NCI-H2196 (cell line): Measurements from ENCODE around the gene METAP2.

ENCODE experiments used
- DNase-seq: peaks from one replicate; lab custom pipeline; 2025; ENCODE audit not compliant: unreplicated experiment; lab: John Stamatoyannopoulos, UW

The METAP2 gene

GRCh38 chr12:95509300-95509699 lies 35.3 kb downstream of the METAP2 start:
- no peak for DNase-seq

GRCh38 chr12:95511977-95512376 lies 38.0 kb downstream of the METAP2 start:
- DNase-seq = no peak

- DNase-seq = no peak
Measured at GRCh38 chr12:95513599-95513998, 39.6 kb downstream of the METAP2 start.

GRCh38 chr12:95515197-95515596 lies 41.2 kb downstream of the METAP2 start:
- no peak for DNase-seq

DNA sequence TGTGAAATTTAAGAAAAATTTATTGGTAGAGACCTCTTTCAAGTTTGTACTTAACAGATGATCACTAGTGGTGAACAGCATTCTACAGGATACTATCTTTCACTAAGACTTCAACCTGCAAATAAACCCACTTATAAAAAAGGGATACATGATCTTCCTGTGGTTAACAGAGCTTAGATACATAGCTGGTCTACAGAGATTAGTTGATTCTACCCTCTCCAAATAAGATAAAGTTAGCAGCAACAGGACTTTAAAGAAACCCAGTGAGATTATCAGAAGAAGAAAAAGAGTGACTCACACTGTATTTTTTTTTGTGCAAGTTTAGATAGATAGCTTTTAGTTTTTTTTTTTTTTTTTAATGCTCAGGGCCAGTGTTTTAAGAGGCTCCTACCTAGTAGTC lies 42.8 kb downstream of the METAP2 start:
- DNase-seq = no peak

DNA sequence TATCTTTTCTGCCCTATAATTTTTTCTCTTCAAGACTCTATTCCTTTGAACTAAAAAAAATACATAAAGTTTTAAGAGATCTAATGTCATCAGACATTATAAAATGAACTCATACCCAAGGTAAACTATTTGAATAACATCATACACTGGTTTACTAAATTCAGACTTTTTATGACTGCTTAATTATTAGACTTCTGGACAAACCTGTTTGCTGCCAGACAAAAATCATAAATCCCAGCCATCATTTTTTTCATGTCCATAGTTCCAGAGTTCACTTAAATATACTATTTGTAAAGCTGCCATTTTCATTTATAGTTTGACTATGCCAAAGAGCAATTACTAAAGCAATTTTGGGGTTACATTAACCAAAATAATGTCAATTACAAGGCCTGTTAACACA lies 43.3 kb downstream of the METAP2 start:
- DNase-seq = no peak

DNA sequence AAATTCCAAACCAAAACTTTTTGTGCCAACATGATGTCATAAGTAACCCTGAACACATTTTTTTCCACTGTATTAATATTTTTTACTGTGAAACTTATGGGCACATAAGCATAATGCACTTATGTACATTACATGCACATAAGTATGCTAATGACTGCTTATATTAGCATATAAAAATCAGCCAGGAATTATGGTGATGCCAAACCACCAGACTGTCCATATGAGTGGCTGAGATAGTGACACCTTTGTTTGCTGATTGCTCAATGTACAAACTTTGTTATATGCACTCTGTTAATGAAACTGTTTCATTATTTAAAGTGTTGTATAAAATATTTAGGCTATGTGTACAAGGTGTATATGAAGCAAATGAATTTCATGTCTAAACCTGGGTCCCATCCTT lies 45.0 kb downstream of the METAP2 start:
- no peak for DNase-seq

DNA sequence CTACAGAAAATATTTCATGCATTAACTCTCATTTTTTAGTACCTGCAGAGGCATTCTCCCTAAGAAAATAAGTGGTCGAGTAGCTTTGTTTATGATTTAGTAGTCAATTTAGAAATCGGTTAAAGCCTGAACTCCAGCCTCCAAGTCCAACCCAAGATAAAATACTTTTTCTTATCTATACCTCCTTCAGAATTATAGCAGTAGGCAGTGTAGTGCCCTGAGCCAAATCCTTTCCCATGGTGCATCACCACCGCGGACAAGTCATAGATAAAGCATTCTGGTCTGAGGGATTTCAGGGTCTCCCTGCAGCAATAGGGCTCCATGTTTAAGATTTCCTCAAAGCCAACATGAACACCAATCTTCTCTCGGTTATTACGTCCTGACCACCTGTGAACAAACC lies 46.9 kb downstream of the METAP2 start:
- no peak for DNase-seq

- DNase-seq = no peak
Measured at GRCh38 chr12:95522692-95523091, 48.7 kb downstream of the METAP2 start.

DNA sequence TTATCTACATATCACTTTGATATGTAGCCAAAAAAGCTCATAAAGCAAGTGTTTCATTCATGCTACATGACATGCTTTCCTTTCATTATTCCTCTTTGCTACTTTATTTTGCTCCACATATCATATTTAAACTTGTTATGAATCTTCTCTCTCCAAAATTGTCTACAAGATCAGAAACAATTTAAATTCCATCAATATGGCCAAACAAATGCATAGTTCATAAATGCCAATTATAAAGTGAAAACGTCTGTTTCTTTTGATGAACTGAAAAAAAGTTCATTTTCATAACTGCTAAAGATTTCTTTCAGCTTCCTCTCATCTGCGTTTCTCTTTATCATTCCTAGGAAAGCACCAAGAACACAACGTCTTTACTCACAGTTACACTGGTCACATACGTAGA lies 54.5 kb downstream of the METAP2 start:
- DNase-seq = no peak

DNA sequence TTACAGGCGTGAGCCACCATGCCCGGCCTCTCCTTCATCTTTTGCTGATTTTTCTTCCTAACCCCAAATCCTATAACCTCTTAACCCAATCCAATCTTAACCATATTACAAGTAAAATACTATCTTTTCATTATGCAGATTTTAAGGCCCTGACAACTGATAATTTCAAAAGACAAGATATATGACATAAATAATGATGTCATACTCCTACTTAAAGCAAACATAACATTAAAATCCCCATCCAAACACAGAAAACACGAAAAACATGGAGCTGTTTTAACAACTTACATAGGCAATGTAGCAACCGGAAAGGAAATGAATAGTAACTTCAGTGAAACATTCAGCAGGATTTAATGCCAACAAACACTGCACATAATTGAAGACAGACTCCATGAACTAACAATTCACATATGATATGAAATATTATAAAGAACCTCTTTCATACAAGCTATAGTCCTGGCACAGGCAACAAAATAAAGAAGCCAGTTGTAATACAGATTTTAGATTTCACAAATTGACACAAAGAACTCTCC lies 55.8 kb downstream of the METAP2 start:
- DNase-seq = no peak

DNA sequence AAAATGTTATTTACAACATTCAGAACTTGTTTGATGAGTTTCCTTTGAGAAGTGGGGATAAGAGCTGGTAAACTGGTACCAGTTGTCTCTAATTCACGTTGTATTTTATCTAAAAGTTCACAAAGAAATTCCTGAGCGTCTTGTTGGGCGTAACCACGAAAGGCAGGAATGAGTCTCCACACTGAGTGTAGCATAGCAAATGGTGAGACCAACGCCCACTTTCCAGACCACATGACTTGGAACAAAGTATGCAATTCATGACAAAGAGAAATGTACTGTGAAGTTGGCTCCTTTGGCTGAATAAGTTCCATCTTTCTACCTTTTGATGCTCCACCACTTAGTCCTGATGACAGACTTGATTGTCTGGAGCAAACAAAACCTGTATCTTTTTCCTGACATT lies 58.9 kb downstream of the METAP2 start:
- no peak for DNase-seq

DNA sequence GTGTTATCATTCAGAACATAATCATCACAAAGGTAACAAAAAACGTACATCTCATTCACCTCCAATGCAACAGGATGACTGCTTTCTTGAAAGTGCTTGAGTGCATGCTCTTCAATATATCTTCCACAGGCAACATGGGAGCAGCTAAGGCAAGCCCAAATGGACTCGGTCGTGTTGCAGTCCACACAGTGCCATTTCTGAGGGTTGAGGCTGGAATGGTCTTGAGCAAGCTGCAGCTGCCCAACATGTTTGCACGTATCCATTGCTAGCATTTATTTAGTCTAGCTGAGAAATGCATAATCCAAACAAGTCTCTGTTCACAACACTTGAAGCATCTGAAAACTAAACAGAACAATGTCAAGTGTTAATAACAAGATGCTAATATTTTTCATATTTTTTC lies 60.0 kb downstream of the METAP2 start:
- no peak for DNase-seq

GRCh38 chr12:95538006-95538405 lies 64.1 kb downstream of the METAP2 start:
- no peak for DNase-seq

- no peak for DNase-seq
Measured at GRCh38 chr12:95538656-95539055, 64.7 kb downstream of the METAP2 start.

DNA sequence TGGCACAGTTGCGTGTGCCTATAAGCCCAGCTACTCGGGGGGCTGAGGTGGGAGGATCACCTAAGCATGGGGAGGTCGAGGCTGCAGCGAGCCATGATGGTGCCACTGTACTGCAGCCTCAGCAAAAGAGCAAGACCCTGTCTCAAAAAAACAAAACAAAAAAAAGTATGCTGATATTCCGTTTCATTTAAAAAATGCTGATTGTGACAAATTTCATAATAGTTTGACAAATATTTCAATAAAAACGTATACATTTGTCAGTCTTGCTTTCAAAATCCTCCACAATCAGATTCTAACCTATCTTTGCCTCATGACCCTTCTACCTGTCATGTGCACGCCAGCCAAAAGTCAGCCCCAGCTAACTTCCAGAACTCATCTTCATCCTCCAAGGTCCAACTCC lies 67.5 kb downstream of the METAP2 start:
- no peak for DNase-seq

DNA sequence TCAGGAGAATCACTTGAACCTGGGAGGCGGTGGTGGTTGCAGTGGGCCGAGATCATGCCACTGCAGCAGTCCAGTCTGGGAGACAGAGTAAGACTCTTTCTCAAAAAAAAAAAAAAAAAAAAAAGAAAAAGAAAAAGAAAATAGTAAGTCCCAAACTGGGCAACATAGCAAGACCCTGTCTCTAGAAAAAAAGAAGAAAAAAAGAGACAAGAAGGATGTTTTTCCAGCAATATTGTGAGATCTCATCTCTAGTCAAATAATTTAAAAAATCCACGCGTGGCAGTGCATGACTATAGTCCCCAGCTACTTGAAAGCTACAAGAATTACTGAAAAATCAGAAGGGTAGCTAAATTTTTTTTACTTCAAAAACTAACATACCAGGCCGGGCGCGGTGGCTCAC lies 69.4 kb downstream of the METAP2 start:
- DNase-seq = no peak

DNA sequence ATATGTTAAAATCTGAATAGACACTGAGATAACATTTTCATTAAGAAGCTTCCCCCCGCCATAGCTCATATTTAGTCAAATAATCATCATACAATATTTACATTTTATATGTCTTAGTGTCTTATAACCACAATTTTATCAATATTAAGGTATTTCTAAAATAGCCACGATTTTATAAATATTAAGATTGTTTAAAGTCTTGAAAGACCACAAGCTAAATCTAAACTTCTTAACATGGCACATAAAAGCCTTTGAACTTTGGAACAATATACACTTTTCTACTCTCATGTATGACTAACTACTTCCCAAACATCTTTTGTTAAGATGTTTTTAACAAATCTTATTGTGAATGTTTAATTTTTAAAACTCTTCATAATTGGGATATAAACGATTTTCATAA lies 70.8 kb downstream of the METAP2 start:
- DNase-seq = no peak

DNA sequence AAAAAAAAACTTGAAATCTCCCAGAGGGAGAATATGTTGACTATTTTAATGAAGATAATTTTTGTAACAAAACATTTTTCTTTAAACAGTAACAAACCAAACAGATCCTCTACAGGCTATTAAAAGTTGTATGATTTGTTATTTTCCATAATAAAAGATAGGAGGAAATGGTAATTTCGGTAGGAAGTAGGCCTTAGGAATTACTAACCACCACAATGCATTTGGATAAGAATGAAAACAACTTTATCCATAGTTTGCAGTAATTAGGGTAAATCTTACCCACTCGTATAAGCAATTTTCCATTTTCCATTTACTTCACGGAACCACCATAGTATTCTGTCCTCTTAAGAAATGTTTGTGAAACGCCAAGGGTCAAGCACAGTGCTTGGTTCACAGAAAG lies 71.4 kb downstream of the METAP2 start:
- no peak for DNase-seq

DNA sequence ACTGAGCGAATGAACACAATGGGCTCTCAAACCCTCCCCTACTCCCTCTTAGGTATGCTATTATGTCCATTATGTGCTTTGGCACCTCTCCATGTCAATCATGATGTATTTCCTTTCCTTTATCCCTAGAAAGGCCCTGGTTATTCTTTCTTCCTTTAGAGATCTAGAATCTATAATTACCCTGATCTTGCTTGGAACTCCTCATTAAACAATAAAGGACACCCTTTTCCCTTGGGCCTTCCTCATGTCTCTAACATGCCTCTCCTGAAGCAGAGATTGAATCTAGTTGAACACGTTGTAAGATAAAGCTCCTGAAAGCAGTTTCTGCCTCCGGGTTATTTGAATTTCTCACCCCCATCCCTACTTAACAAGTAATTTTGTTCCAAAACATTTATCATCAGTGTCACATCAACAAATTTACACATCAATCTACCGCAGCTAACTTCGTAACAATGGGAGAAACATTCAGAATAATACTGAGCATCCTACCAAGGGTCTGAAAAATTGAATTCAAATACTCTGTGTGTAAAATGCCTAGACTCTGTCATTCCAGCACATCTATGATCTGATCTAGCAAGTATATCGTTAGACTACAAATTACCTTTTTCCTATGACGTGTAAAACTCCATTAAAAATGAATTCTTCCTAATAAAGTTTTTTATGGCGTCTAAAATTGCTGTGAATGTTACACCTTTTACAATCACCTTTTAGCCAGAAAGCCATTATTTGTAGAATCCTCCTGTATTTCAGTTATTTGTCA lies 72.0 kb downstream of the METAP2 start:
- peak; percentile 22 for DNase-seq

GRCh38 chr12:95546491-95546813 lies 72.5 kb downstream of the METAP2 start:
- DNase-seq = no peak

DNA sequence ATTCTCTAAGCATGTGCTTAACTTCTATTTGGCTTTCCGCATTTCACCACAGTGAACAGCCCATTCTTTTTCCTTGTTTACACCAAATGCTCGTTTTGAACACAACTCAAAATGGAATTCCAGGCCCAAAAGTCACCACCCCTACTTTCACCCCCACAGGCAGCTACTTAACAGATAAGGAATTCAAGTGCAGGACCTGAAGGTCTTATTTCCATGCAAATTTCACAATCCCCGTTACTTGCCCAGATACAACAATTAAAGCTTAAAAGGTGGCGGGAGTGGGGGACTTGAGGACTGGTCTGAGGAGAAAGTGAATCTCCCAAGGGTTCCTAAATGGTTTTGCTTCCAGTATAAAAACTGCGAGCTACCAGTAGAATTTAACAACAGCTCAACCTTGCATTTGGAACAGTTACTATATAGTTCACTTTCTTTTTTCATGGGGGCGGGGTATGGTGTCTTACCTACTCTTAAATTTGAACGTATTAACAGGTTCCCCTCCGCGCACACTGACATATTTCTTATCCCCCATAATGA lies 73.6 kb downstream of the METAP2 start:
- DNase-seq = no peak

DNA sequence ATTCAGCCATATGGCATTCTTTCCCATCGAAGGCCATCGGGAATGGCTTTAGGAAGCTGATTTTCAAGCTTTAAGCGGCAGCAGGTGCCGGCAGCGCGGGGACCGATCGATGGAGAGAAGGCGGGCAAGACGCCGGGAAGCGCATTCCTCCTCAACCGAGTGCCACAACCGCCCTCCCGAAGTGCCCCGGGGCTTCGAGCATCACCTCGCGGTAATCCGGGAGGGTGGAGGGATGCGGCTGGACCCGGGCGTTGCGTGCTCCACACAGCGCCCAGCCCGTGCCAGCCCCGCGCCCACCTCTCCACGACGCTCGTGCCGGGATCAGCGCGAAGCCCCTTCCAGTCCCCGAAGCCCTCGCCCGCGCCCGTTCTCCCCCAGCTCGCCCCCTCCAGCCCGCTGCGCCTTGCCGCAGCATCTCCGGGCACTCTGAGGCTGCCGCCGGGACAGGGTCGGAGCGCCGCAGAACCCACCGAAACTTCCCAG lies 74.1 kb downstream of the METAP2 start:
- peak; percentile 19 for DNase-seq
